Fibroblast of villous mesenchyme (primary cell): ENCODE results near the gene VSIG4. TPM values are rescaled to one million over a fixed set of nuclear protein-coding genes. Genes with fewer than 3 reads are reported as not detected.

Experiments used
- DNase-seq: peaks from one replicate; pipeline ENCODE4 v3.0.0-alpha.2; 2010; ENCODE audit warnings: low read depth
- H3K4me3 ChIP-seq: 2 replicates; pipeline ENCODE4 v1.5.1; 2011; ENCODE audit warnings: low read depth, mild to moderate bottlenecking, low read length
- total RNA-seq: library from RNA; depleted of rRNA; stranded (reverse); fragments of >200 nt; gene quantifications from 2 replicates; pipeline ENCODE4 v1.2.3, GENCODE V29; 2012
- TF ChIP-seq, protein P1 (sequence below): IDR thresholded peaks from 2 replicates; pipeline ENCODE4 v1.5.1; 2012; ENCODE audit warnings: low read depth, mild to moderate bottlenecking, low read length; ENCODE audit not compliant: insufficient read depth

VSIG4 gene
- total RNA-seq, 1 donor, result not detected

DNA sequence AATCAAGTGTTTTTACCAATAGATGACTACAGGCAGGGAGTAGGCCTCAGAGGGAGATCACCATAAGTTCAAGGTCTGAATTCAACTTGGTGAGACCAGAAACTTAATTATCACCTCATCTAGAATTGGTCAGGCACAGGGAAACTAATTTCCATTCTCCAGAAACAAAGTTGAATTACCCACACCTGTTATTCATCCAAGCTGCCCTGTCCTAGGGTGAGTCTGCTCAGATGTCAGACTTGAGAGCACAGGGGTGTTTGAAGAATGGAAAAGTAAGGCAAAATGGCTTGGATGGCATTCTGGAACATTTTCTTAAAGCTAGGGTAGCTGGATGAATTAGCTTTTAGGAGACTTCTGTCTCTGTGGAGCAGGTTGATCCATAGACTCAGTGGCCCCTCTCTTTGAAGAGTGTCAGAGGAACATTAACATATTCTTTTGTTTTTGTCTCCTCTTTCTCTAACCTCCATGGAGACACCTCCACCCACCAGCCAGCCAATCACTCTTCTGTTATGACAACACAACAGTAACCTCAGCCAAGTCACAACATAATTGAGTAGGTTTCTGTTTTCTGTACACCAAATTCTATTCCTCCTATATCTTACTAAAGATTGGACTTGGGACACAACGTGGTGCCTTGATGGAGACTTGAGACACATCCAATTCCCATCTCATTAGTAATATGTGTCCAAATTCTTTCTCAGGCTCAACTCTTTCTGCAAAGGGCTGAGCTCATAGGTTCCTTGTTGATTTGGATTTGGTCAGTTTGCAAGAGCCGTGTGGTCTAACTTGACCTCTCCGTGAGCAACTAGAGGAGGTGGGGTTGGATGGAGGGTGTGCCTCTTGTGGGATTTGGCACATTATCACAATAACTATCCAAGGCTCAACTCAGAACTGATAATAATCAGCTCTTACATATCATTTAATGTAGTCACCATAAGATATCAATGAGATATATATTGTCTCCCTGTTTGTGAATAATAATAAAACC, 45.1 kb downstream of the VSIG4 start:
- no peak overlapping the region for H3K4me3 ChIP-seq
- TF ChIP-seq, protein P1, sequence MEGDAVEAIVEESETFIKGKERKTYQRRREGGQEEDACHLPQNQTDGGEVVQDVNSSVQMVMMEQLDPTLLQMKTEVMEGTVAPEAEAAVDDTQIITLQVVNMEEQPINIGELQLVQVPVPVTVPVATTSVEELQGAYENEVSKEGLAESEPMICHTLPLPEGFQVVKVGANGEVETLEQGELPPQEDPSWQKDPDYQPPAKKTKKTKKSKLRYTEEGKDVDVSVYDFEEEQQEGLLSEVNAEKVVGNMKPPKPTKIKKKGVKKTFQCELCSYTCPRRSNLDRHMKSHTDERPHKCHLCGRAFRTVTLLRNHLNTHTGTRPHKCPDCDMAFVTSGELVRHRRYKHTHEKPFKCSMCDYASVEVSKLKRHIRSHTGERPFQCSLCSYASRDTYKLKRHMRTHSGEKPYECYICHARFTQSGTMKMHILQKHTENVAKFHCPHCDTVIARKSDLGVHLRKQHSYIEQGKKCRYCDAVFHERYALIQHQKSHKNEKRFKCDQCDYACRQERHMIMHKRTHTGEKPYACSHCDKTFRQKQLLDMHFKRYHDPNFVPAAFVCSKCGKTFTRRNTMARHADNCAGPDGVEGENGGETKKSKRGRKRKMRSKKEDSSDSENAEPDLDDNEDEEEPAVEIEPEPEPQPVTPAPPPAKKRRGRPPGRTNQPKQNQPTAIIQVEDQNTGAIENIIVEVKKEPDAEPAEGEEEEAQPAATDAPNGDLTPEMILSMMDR, result no peak
- no peak for DNase-seq

DNA sequence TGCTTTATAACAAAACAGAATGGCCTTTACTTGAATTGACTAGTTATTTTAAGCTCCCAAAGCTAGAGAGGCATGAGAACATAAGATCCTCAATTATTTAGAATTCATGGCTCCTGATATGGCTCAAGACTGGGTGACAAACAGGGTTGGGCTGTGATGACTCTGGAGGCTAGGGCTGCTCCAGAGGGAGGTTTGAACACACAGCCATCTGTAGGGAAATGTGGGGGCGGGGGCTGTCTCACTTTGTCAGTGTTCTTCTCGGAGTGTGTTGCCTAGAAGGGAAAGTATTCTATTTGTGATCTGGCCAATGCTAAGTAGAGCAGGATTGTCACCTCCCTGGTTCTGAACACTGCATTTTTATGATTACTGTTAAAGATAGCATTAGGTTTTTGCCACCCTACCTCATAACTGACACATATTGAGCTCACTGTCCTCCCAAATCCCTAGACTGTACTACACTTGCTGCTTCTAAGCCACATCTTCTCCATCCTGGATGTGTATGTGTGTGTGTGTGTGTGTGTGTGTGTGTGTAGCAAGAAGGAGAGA, 45.9 kb downstream of the VSIG4 start:
- H3K4me3 ChIP-seq, result no peak overlapping the region
- no peak for DNase-seq
- TF ChIP-seq, protein P1, result no peak

DNA sequence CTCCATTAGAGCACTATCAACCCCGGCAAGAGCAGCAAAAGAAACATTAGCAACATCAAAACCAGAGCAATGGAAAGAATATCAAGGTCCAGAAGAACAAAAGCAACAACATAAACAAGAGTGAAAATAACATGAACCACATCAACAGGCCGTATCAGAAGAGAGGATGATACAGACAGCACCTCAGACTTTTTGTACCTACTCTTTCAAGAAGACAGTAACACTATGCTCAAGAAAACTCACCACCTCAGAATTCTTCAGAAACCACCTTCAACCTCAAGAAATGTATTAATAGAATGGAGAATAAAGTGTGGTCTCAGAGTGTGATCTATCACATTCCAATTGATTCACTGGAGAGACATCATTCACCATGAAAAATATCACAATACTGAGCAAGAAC, 46.5 kb downstream of the VSIG4 start:
- DNase-seq, result no peak
- H3K4me3 ChIP-seq, result no peak overlapping the region
- TF ChIP-seq, protein P1, result no peak

DNA sequence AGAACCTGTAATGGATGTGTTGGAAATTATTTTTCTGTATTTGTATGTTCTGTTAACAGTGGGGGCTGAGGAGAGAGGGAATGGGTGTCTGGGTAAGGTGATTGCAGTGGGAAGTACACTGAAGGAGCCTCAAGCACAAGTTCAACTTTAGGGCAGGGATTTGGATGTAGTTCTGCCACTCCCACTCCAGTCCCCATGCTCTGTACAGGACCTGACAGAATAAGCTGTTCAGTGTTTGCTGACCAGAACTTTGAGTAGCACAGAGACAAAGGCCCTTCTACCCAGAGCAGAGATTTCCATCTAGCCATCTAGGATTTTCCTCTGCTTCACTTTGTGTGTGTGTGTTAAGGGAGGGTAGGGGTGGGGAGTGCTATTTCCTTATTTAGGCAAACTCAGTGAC, 49.2 kb downstream of the VSIG4 start:
- H3K4me3 ChIP-seq, result no peak overlapping the region
- DNase-seq, result no peak
- TF ChIP-seq, protein P1, result no peak

DNA sequence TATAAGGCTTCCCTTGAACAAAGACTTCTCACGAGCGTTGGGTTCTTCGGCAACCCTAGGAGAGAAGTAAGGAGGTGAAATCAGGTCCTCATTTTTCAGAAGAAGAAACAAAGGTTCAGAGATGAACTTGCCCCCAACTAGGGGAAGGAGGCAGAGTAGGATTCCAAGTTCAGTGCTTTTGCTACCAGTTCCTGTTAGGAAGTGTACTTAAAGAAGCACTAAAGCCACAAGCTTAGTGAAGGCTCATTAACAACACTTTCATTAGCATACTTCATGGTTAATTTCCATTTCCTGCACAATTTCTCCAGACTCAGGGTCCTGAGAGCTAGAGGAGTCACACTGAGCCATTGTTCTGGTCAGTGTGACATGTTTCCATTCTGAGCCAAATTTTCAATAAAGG, 52.1 kb downstream of the VSIG4 start:
- no peak overlapping the region for H3K4me3 ChIP-seq
- no peak for DNase-seq
- TF ChIP-seq, protein P1, result no peak

DNA sequence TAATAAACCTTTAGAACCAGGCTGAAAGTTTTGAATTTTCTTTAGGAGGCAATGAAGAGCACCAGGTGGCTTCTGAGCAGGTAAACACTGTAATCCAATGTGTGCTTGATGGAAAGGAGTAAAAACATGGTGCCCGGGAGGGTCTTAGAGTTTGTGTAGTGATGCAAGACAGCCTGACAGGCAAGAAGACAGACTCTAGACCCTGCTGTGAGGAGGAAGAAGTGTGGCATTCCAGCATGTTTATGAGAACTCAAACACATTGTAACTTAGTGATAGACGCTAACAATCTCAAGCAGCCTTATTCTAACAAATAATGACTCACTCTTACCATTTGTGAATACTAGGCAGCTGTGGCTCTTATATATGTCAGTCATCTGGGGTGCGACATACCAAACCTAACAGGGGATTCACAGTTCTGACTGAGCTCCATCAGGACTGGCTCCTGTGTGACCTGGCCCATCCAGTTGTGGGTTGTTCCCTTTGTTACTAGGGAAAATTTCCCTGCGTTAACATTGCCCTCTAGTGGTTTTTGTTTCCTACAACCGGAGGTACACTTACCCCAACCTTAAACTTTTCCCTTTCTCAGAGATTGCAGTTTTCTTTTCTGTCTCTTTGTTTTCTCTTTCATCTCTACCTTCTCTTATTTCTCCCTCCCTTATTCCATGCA, 53.8 kb downstream of the VSIG4 start:
- H3K4me3 ChIP-seq, result no peak overlapping the region
- DNase-seq, result peak; percentile 41
- TF ChIP-seq, protein P1, result peak; percentile 50
